GM12878 (cell line): ENCODE measurements around the gene ZNF208.
"Not testable (repeated sequence)": the region's sequence is repeated elsewhere in the genome, so short reads cannot be mapped to it uniquely, and the experiment has no call there.

Source experiments
- CTCF ChIP-seq, 3 experiments: IDR thresholded peaks in 2 of 3; conservative IDR thresholded peaks in 1 of 3; 2 replicates each; pipeline ENCODE4 v1.5.1; 2011; ENCODE audit warnings: low read depth in 3 of 3, low read length in 3 of 3, mild to moderate bottlenecking in 3 of 3, control low read depth in 2 of 3, moderate library complexity in 2 of 3, inconsistent platforms in 1 of 3, mixed read lengths in 1 of 3; ENCODE audit not compliant: control insufficient read depth in 2 of 3, insufficient read depth in 1 of 3; ENCODE audit errors: extremely low read depth in 1 of 3
- PAX5 ChIP-seq: IDR thresholded peaks from 2 replicates; pipeline ENCODE4 v1.6.1; 2011; ENCODE audit warnings: low read depth, low read length, borderline replicate concordance
- TARDBP ChIP-seq: IDR thresholded peaks from 2 replicates; pipeline ENCODE4 v1.6.1; 2016; ENCODE audit warnings: borderline replicate concordance

- not testable (repeated sequence) for TF ChIP-seq PAX5; TARDBP; CTCF (IDR thresholded peaks at IDR 0.05 in 2 of 3, conservative IDR thresholded peaks at IDR 0.05 in 1 of 3; ENCODE audit: control insufficient read depth in 2 of 3, extremely low read depth in 1 of 3, insufficient read depth in 1 of 3, low read depth in 3 of 3, low read length in 3 of 3)
Measured at GRCh38 chr19:21890017-21890416, 120.7 kb downstream of the ZNF208 start.
